ENCODE measurements around the gene RAX2. TPM values are rescaled to one million over a fixed set of nuclear protein-coding genes. Genes with fewer than 3 reads are reported as not detected.

Gene RAX2
- total RNA-seq, 1 donor from 2014 or later: not detected

DNA sequence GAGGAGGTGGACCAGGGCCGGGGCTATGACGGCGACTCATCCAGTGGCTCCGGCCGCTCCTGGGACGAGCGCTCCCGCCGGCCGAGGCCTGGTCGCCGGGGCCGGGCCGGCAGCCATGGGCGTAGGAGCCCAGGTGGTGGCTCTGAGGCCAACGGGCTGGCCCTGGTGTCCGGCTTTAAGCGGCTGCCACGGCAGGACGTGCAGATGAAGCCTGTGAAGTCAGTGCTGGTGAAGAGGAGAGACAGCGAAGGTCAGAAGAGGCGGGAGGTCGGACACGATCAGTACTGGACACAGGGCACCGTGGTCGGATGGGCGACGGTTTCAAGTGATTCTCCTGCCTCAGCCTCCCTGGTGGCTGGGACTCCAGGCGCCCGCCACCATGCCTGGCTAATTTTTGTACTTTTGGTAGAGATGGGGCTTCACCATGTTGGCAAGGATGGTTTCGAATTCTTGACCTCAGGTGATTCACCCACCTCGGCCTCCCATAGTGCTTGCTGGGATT, 41.5 kb downstream of the RAX2 start:
- no peak for DNase-seq (ENCODE audit: low read depth in 2 of 2)

DNA sequence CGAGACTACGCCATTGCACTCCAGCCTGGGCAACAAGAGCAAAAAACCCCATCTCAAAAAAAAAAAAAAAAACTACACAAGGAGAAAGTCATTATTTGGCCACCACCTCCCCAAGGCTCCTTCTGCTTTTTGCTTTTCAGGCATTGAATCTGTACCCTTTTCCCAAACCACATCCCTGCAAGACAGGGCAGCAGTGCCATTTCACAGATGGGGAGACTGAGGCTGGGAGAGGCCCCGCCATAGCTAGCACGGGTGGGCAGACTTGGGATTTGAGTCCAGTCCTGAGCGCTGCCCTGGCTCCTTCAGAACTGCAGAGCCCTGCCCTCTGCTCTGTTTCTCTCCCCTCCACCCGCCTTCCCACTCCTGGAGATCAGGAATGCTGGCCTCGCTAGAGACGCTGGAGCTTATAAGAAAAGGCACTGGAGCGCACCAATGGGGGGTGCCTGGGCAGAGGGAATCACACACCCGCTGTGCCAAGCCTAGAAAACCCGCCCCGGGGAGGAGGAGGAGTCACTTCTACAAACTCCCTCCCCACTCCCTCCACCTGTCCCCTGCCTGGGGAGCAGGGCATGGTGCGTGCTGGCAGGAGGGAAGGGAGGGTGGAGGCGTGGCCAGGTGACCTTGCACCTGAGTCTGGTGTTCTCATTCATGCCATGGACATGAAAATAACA, 46.3 kb downstream of the RAX2 start:
- DNase-seq (ENCODE audit: low read depth in 2 of 2): no peak

DNA sequence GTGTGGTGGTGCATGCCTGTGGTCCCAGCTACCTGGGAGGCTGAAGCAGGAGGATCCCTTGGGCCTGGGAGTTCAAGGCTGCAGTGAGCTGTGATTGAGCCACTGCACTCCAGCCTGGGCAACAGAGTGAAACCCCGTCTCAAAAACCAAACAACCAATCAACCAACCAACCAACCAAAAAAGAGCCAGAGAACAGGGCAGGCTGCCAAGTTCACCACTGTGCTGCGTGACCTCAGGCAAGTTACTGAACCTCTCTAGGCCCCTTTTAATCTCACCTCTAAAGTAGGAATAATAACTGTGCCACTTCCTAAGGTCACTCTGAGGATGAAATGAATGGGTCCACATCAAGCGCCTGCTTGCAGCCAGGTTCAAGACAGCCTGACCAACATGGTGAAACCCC, 46.9 kb downstream of the RAX2 start:
- no peak for DNase-seq (ENCODE audit: low read depth in 2 of 2)

DNA sequence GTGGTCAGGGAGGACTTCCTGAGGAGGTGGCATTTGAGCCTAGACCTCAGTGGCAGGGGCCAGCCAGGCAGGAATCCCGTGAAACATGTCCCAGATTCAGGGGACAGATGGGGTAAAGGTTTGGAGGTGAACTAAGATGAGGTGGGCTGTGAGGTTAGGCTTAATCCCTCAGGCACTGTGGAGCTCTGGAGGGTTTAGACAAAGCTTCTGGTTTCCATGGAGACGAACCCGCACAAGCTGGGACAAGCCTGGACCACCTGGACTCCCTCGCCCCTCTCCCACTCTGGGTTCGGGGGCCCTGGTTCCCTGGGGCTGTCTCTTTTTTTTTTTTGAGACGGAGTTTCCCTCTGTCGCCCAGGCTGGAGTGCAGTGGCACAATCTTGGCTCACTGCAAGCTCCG, 48.1 kb downstream of the RAX2 start:
- no peak for DNase-seq (ENCODE audit: low read depth in 2 of 2)

DNA sequence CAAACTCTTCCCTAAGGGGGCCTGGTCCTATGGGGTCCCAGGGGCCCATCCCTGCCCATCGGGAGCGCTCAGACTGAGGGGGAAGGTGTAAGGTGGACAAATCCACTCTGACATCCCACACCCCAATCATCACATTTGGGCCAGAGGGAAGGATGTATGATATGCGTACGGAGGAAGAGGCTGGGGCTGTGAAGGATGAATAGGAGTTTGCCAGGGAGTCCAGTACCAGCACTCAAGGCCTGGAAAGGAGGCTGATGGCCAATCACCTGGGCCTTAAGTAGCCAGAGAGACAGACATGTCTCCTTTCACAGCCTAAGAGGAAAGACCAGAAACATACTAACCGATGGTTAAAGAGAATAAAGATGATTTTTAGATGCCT, 48.9 kb downstream of the RAX2 start:
- DNase-seq (ENCODE audit: low read depth in 2 of 2): no peak

GRCh38 chr19:3722443-3723109, 49.5 kb downstream of the RAX2 start:
- no peak for DNase-seq (ENCODE audit: low read depth in 2 of 2)

DNA sequence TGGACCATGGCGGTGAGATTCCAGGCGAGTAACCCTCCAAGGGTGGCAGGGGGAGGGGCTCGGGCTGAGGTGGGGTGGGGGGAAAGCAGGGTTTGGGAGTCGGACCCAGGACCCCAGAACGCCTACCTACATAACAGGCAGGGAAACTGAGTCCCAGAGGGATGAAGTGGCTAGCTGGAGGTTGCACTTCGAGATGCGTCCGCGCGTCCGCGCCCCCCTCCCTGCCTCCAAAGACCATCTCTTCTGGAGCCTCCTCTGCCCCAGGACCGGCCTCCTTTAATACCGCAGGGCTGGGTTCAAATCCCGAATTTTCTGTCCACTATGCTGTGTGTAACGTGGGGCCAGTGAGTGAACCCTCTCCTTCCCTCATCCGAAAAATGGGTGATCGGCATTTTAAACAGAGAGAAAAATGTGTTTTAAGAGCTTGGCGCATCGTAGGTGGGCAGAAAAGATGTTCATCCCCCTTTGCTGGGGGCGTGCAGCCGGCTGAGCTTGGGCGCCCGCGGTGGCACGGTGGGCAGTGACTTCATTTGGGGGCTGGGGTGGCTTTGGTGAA, 50.1 kb downstream of the RAX2 start:
- DNase-seq (ENCODE audit: low read depth in 2 of 2): no peak

DNA sequence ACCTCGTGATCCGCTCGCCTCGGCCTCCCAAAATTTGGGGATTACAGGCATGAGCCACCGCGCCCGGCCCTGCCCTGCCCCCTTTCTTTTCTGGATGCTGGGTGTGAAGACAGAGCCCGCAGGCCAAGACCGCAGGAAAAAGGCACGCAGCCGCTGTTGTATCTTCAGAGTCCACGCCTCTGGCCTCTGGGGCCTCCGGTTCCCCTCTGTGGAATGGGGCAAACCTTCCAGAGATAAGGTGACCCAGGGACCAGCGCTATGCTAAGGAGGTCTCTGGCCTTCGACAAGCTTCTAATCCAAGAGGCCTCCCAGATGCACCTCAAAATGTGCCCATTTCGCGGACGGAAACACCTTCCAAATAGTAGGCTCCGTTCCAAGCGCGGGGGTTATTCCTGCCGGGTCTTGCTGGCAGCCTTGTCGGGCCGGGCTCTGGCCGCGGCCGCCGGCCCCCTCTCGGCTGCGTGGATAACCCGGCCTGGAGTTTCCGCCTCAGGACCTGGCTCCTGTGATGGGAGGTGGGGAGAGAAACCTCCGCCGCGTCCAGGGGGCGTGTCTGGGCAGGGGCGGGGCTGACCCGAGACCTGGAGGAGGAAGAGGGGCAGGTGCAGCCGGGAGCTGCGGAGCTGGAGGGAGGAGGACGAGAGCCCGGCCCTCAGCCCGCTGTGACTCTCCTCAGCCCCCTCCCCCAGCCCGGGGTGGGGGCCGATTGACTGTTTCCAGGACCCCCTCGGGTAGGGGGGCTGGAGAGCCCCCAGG, 50.7 kb downstream of the RAX2 start:
- peak; percentile 84 to 89 for DNase-seq (ENCODE audit: low read depth in 2 of 2)

GRCh38 chr19:3720349-3720917, 51.6 kb downstream of the RAX2 start:
- DNase-seq (ENCODE audit: low read depth in 2 of 2): no peak

- no peak for DNase-seq (ENCODE audit: low read depth in 2 of 2)
These were observed 52.2 kb downstream of the RAX2 start for GRCh38 chr19:3719868-3720267.

Other genes with a start within 250 kb of the RAX2 start
- not detected in 2 replicates for gene TEKTIP1, start 233.1 kb downstream of the RAX2 start, total RNA-seq
- gene MFSD12, start 214.6 kb downstream of the RAX2 start, total RNA-seq: 47.5 and 84.7 TPM in 2 replicates
- gene HMG20B, start 199.3 kb downstream of the RAX2 start, total RNA-seq: 59.1 and 60.5 TPM in 2 replicates
- gene GIPC3, start 186.8 kb downstream of the RAX2 start, total RNA-seq: 0.20 and 0.65 TPM in 2 replicates
- 0.99 and 1.5 TPM in 2 replicates for gene TBXA2R, start 165.4 kb downstream of the RAX2 start, total RNA-seq
- gene CACTIN, start 145.4 kb downstream of the RAX2 start, total RNA-seq: 15.3 and 21.6 TPM in 2 replicates
- 19.0 and 28.0 TPM in 2 replicates for gene PIP5K1C, start 71.8 kb downstream of the RAX2 start, total RNA-seq
- not detected in 2 replicates for gene TJP3, start 63.8 kb downstream of the RAX2 start, total RNA-seq
- 9.2 and 20.6 TPM in 2 replicates for gene APBA3, start 10.5 kb downstream of the RAX2 start, total RNA-seq
- gene MRPL54, start 9.5 kb downstream of the RAX2 start, total RNA-seq: 61.1 and 61.2 TPM in 2 replicates
- 0.20 and 0.22 TPM in 2 replicates for gene MATK, start 14.2 kb upstream of the RAX2 start, total RNA-seq
- not detected in 2 replicates for gene ZFR2, start 96.8 kb upstream of the RAX2 start, total RNA-seq
- not detected in 2 replicates for gene ATCAY, start 108.5 kb upstream of the RAX2 start, total RNA-seq
- not detected in 2 replicates for gene NMRK2, start 160.8 kb upstream of the RAX2 start, total RNA-seq
- 103 and 113 TPM in 2 replicates for gene DAPK3, start 198.9 kb upstream of the RAX2 start, total RNA-seq
- gene EEF2, start 213.2 kb upstream of the RAX2 start, total RNA-seq: 1,904 and 2,063 TPM in 2 replicates
- gene PIAS4, start 235.5 kb upstream of the RAX2 start, total RNA-seq: 19.6 and 21.6 TPM in 2 replicates